NB4 (cell line): ENCODE measurements around the gene MAN2A1.

Experiments used
- CTCF ChIP-seq: IDR thresholded peaks from one replicate; pipeline ENCODE4 v1.5.1; 2012; ENCODE audit warnings: low read depth, low read length
- MYC ChIP-seq: IDR thresholded peaks from 2 replicates; pipeline ENCODE4 v1.6.1; 2011; ENCODE audit warnings: low read depth, low read length

- TF ChIP-seq MYC, result no peak
- TF ChIP-seq CTCF, result no peak
Observed at GRCh38 chr5:109903061-109903460, 213.3 kb downstream of the MAN2A1 start.
